WTC11 (cell line): Measurements from ENCODE around the gene EXOC4. TPM values are rescaled to one million over a fixed set of nuclear protein-coding genes. Genes with fewer than 3 reads are reported as not detected.
A peak's percentile ranks its signal among the peaks of the same experiment; 100 is the strongest.

Source experiments
- ATAC-seq: fragments of 200-7000 bp; cut with Tn5 transposase; 2 replicates; pipeline ENCODE4 v1.10.0; 2021; ENCODE audit warnings: mild to moderate bottlenecking, moderate library complexity
- CTCF ChIA-PET: fragments of 300-600 bp; sonication (Branson Sonifier 250); formaldehyde crosslinking; loops from one replicate; lab custom pipeline; 2021; ENCODE audit warnings: antibody characterized with exemption; lab: Charles Lee
- POLR2A ChIA-PET: fragments of 350-600 bp; sonication (Branson Sonifier 250); formaldehyde crosslinking; loops from one replicate; lab custom pipeline; 2021; ENCODE audit warnings: antibody characterized with exemption; lab: Charles Lee
- DNase-seq: peaks from one replicate; pipeline ENCODE4 v3.0.0; 2021; ENCODE audit warnings: low spot score
- H3K27ac Mint-ChIP-seq: 2 replicates; pipeline ENCODE4 v1.8.0; 2021; ENCODE audit warnings: mixed read lengths
- H3K27me3 Mint-ChIP-seq: 2 replicates; pipeline ENCODE4 v1.8.0; 2021; ENCODE audit warnings: low read depth, mild to moderate bottlenecking, moderate library complexity, mixed read lengths
- H3K36me3 Mint-ChIP-seq: 2 replicates; pipeline ENCODE4 v1.8.0; 2021; ENCODE audit warnings: mixed read lengths
- H3K4me1 Mint-ChIP-seq: 2 replicates; pipeline ENCODE4 v1.8.0; 2022; ENCODE audit warnings: mixed read lengths
- H3K4me3 Mint-ChIP-seq: 2 replicates; pipeline ENCODE4 v1.8.0; 2021; ENCODE audit warnings: mild to moderate bottlenecking, moderate library complexity, mixed read lengths
- H3K9me3 Mint-ChIP-seq: 2 replicates; pipeline ENCODE4 v1.8.0; 2021; ENCODE audit warnings: mixed read lengths
- CDX4 ChIP-seq: fragments of 250-450 bp; sonication (Bioruptor Pico); IDR thresholded peaks from 2 replicates; pipeline ENCODE4 v1.9.0; 2021; ENCODE audit warnings: moderate library complexity, mild to moderate bottlenecking, inconsistent platforms, borderline replicate concordance
- FOXK1 ChIP-seq: sonication (generic); formaldehyde crosslinking; IDR thresholded peaks from 2 replicates; pipeline ENCODE4 v1.8.0; 2022; ENCODE audit warnings: mild to moderate bottlenecking, moderate library complexity, missing genetic modification reagents
- NFATC4 ChIP-seq: fragments of 250-450 bp; sonication (Bioruptor Pico); IDR thresholded peaks from 2 replicates; pipeline ENCODE4 v1.9.0; 2021; ENCODE audit warnings: mild to moderate bottlenecking
- NFYB ChIP-seq: sonication (generic); formaldehyde crosslinking; conservative IDR thresholded peaks from 2 replicates; pipeline ENCODE4 v1.8.0; 2022; ENCODE audit warnings: low read depth, missing genetic modification reagents
- OVOL2 ChIP-seq: fragments of 250-450 bp; sonication (Bioruptor Pico); IDR thresholded peaks from 2 replicates; pipeline ENCODE4 v1.9.0; 2021; ENCODE audit warnings: mild to moderate bottlenecking, borderline replicate concordance
- PREB ChIP-seq: sonication (generic); formaldehyde crosslinking; IDR thresholded peaks from 2 replicates; pipeline ENCODE4 v1.8.1; 2022; ENCODE audit warnings: mild to moderate bottlenecking, missing genetic modification reagents, moderate library complexity, borderline replicate concordance
- ZMAT4 ChIP-seq: fragments of 250-450 bp; sonication (Bioruptor Pico); IDR thresholded peaks from 2 replicates; pipeline ENCODE4 v1.9.0; 2021; ENCODE audit warnings: mild to moderate bottlenecking
- ZNF219 ChIP-seq: sonication (generic); formaldehyde crosslinking; IDR thresholded peaks from 2 replicates; pipeline ENCODE4 v1.8.0; 2023; ENCODE audit warnings: missing genetic modification reagents, mild to moderate bottlenecking, borderline replicate concordance
- ZNF425 ChIP-seq: fragments of 250-450 bp; sonication (Bioruptor Pico); conservative IDR thresholded peaks from 2 replicates; pipeline ENCODE4 v1.9.0; 2021; ENCODE audit warnings: mild to moderate bottlenecking
- ZNF532 ChIP-seq: fragments of 250-450 bp; sonication (Bioruptor Pico); IDR thresholded peaks from 2 replicates; pipeline ENCODE4 v1.9.0; 2021; ENCODE audit warnings: mild to moderate bottlenecking, borderline replicate concordance
- total RNA-seq: library from RNA; stranded (reverse); gene quantifications from 3 replicates; pipeline ENCODE4 v1.2.3, GENCODE V29; 2021
- TF ChIP-seq, protein P1 (sequence below): sonication (generic); formaldehyde crosslinking; IDR thresholded peaks from 2 replicates; pipeline ENCODE4 v1.8.1; 2023; ENCODE audit warnings: mild to moderate bottlenecking, missing genetic modification reagents
- TF ChIP-seq, protein P2 (sequence below): fragments of 250-450 bp; sonication (Bioruptor Pico); IDR thresholded peaks from 2 replicates; pipeline ENCODE4 v1.9.0; 2021; ENCODE audit warnings: mild to moderate bottlenecking
- TF ChIP-seq, protein P3 (sequence below): sonication (generic); formaldehyde crosslinking; IDR thresholded peaks from 2 replicates; pipeline ENCODE4 v1.8.1; 2022; ENCODE audit warnings: low read depth, missing genetic modification reagents, borderline replicate concordance

Gene EXOC4
- total RNA-seq, 1 experiment from 2014 or later, result 62.0 TPM

DNA sequence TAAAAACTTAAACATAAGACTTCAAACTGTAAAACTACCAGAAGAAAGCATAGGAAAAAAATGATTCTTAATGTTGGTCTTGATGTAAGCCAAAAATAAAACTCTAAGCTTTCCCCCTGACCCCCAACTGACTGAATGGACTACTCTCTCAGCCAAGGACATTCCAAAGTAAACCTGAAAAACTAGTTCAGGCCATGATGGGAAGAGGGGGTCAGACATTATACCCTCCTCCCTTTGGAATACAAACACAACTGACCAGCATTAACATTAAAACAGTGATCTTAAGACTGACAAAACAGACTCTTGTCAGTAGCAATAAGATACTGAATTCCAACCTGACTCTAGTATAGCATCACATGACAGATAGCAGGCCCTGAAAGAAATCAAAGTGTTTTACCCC, 860.8 kb downstream of the EXOC4 start:
- Mint-ChIP-seq H3K27me3 (no peaks in the 10 kb centered on the region; the same call in 1 of the 2 replicates), H3K27ac (peak overlapping the region; percentile 24), H3K9me3 (peaks cover 24% of the 10 kb centered on the region), H3K36me3 (peaks cover 10% of the 10 kb centered on the region; the same call in 1 of the 2 replicates), H3K4me3 (no peak overlapping the region; the same call in 1 of the 2 replicates), H3K4me1 (peaks cover 35% of the 10 kb centered on the region)
- TF ChIP-seq PREB (CRISPR knock-in tag) (no peak), ZNF219 (CRISPR knock-in tag) (no peak), NFYB (CRISPR knock-in tag) (no peak), FOXK1 (CRISPR knock-in tag) (no peak)
- ATAC-seq (peak; percentile 81), DNase-seq (no peak)
- POLR2A ChIA-PET, result no interaction called here
- CTCF ChIA-PET, result no interaction called here

GRCh38 chr7:134114992-134115391, 862.1 kb downstream of the EXOC4 start:
- DNase-seq (no peak), ATAC-seq (no peak)
- peaks cover 10% of the 10 kb centered on the region; the same call in 1 of the 2 replicates for H3K36me3 Mint-ChIP-seq
- no peaks in the 10 kb centered on the region; the same call in 1 of the 2 replicates for H3K27me3 Mint-ChIP-seq
- peaks cover 33% of the 10 kb centered on the region for H3K9me3 Mint-ChIP-seq
- POLR2A ChIA-PET, result no interaction called here
- CTCF ChIA-PET, result no interaction called here
- H3K4me3 Mint-ChIP-seq, result no peak overlapping the region
- peak overlapping the region; percentile 56; the same call in 1 of the 2 replicates for H3K27ac Mint-ChIP-seq
- peaks cover 35% of the 10 kb centered on the region for H3K4me1 Mint-ChIP-seq
- TF ChIP-seq, protein P1, sequence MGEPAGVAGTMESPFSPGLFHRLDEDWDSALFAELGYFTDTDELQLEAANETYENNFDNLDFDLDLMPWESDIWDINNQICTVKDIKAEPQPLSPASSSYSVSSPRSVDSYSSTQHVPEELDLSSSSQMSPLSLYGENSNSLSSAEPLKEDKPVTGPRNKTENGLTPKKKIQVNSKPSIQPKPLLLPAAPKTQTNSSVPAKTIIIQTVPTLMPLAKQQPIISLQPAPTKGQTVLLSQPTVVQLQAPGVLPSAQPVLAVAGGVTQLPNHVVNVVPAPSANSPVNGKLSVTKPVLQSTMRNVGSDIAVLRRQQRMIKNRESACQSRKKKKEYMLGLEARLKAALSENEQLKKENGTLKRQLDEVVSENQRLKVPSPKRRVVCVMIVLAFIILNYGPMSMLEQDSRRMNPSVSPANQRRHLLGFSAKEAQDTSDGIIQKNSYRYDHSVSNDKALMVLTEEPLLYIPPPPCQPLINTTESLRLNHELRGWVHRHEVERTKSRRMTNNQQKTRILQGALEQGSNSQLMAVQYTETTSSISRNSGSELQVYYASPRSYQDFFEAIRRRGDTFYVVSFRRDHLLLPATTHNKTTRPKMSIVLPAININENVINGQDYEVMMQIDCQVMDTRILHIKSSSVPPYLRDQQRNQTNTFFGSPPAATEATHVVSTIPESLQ (CRISPR knock-in tag), result no peak
- TF ChIP-seq OVOL2 (CRISPR knock-in tag) (no peak), CDX4 (CRISPR knock-in tag) (no peak), ZNF425 (no peak), ZNF532 (no peak), NFATC4 (CRISPR knock-in tag) (no peak), ZMAT4 (CRISPR knock-in tag) (no peak)
- TF ChIP-seq, protein P2, sequence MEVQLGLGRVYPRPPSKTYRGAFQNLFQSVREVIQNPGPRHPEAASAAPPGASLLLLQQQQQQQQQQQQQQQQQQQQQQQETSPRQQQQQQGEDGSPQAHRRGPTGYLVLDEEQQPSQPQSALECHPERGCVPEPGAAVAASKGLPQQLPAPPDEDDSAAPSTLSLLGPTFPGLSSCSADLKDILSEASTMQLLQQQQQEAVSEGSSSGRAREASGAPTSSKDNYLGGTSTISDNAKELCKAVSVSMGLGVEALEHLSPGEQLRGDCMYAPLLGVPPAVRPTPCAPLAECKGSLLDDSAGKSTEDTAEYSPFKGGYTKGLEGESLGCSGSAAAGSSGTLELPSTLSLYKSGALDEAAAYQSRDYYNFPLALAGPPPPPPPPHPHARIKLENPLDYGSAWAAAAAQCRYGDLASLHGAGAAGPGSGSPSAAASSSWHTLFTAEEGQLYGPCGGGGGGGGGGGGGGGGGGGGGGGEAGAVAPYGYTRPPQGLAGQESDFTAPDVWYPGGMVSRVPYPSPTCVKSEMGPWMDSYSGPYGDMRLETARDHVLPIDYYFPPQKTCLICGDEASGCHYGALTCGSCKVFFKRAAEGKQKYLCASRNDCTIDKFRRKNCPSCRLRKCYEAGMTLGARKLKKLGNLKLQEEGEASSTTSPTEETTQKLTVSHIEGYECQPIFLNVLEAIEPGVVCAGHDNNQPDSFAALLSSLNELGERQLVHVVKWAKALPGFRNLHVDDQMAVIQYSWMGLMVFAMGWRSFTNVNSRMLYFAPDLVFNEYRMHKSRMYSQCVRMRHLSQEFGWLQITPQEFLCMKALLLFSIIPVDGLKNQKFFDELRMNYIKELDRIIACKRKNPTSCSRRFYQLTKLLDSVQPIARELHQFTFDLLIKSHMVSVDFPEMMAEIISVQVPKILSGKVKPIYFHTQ, result no peak
- TF ChIP-seq, protein P3, sequence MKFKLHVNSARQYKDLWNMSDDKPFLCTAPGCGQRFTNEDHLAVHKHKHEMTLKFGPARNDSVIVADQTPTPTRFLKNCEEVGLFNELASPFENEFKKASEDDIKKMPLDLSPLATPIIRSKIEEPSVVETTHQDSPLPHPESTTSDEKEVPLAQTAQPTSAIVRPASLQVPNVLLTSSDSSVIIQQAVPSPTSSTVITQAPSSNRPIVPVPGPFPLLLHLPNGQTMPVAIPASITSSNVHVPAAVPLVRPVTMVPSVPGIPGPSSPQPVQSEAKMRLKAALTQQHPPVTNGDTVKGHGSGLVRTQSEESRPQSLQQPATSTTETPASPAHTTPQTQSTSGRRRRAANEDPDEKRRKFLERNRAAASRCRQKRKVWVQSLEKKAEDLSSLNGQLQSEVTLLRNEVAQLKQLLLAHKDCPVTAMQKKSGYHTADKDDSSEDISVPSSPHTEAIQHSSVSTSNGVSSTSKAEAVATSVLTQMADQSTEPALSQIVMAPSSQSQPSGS, result no peak
